ENCODE measurements around the gene LAMC3.

LAMC3 gene

GRCh38 chr9:131008909-131009618, at the start of gene LAMC3:
TSS of gene LAMC3 (plus strand) at chr9:131009174. CDS start at chr9:131009215, 41 bp downstream.
- ATAC-seq: peak; percentile 24
- H3K4me1 Mint-ChIP-seq: no peaks in the 10 kb centered on the region
- peaks cover 40% of the 10 kb centered on the region for H3K27me3 Mint-ChIP-seq
- no peaks in the 10 kb centered on the region for H3K36me3 Mint-ChIP-seq (ENCODE audit: low read depth)
- H3K27ac Mint-ChIP-seq: no peak within 1 kb of the TSS
- H3K4me3 Mint-ChIP-seq: no peak within 1 kb of the TSS
- DNase-seq: no peak
- H3K9me3 Mint-ChIP-seq: no peaks in the 10 kb centered on the region

GRCh38 chr9:130959809-130960334, 49.1 kb upstream of the LAMC3 start:
- H3K9me3 Mint-ChIP-seq: peaks cover 4% of the 10 kb centered on the region

GRCh38 chr9:130960522-130961378, 48.2 kb upstream of the LAMC3 start:
- Mint-ChIP-seq H3K27me3 (no peaks in the 10 kb centered on the region), H3K4me1 (peaks cover 2% of the 10 kb centered on the region), H3K4me3 (no peak overlapping the region), H3K9me3 (peaks cover 4% of the 10 kb centered on the region), H3K27ac (no peak overlapping the region), H3K36me3 (ENCODE audit: low read depth) (peaks cover 2% of the 10 kb centered on the region)
- no peak for ATAC-seq
- DNase-seq: no peak

More at GRCh38 chr9:130959809-130960334, 49.1 kb upstream of the LAMC3 start:
- H3K27me3 Mint-ChIP-seq: no peaks in the 10 kb centered on the region
- H3K27ac Mint-ChIP-seq: no peak overlapping the region
- peaks cover 2% of the 10 kb centered on the region for H3K4me1 Mint-ChIP-seq
- peaks cover 2% of the 10 kb centered on the region for H3K36me3 Mint-ChIP-seq (ENCODE audit: low read depth)
- ATAC-seq: no peak
- no peak for DNase-seq
- no peak overlapping the region for H3K4me3 Mint-ChIP-seq

- DNase-seq (no peak), ATAC-seq (no peak)
- Mint-ChIP-seq H3K9me3 (peaks cover 4% of the 10 kb centered on the region), H3K27me3 (no peaks in the 10 kb centered on the region), H3K36me3 (ENCODE audit: low read depth) (peaks cover 2% of the 10 kb centered on the region), H3K27ac (no peak overlapping the region), H3K4me1 (peaks cover 2% of the 10 kb centered on the region), H3K4me3 (no peak overlapping the region)
These were observed 47.3 kb upstream of the LAMC3 start for GRCh38 chr9:130961511-130962300.

GRCh38 chr9:130962418-130963316, 46.3 kb upstream of the LAMC3 start:
- H3K27me3 Mint-ChIP-seq: no peaks in the 10 kb centered on the region

GRCh38 chr9:130963337-130963908, 45.6 kb upstream of the LAMC3 start:
- no peak overlapping the region for H3K4me3 Mint-ChIP-seq
- no peaks in the 10 kb centered on the region for H3K27me3 Mint-ChIP-seq
- peaks cover 2% of the 10 kb centered on the region for H3K36me3 Mint-ChIP-seq (ENCODE audit: low read depth)
- H3K27ac Mint-ChIP-seq: no peak overlapping the region
- DNase-seq (no peak), ATAC-seq (no peak)
- peaks cover 2% of the 10 kb centered on the region for H3K4me1 Mint-ChIP-seq
- peaks cover 4% of the 10 kb centered on the region for H3K9me3 Mint-ChIP-seq

More at GRCh38 chr9:130962418-130963316, 46.3 kb upstream of the LAMC3 start:
- H3K9me3 Mint-ChIP-seq: peaks cover 4% of the 10 kb centered on the region
- H3K27ac Mint-ChIP-seq: no peak overlapping the region
- peaks cover 2% of the 10 kb centered on the region for H3K36me3 Mint-ChIP-seq (ENCODE audit: low read depth)
- H3K4me1 Mint-ChIP-seq: peaks cover 2% of the 10 kb centered on the region
- no peak for DNase-seq
- H3K4me3 Mint-ChIP-seq: no peak overlapping the region
- ATAC-seq: no peak

- H3K36me3 Mint-ChIP-seq (ENCODE audit: low read depth): peaks cover under 1% of the 10 kb centered on the region
- H3K4me3 Mint-ChIP-seq: no peak overlapping the region
- no peak for ATAC-seq
- no peak for DNase-seq
- H3K27ac Mint-ChIP-seq: no peak overlapping the region
- no peaks in the 10 kb centered on the region for H3K4me1 Mint-ChIP-seq
- no peaks in the 10 kb centered on the region for H3K27me3 Mint-ChIP-seq
- H3K9me3 Mint-ChIP-seq: peaks cover under 1% of the 10 kb centered on the region
These were observed 45.1 kb upstream of the LAMC3 start for GRCh38 chr9:130963916-130964315.

GRCh38 chr9:130965680-130966079, 43.3 kb upstream of the LAMC3 start:
- ATAC-seq (no peak), DNase-seq (no peak)
- Mint-ChIP-seq H3K36me3 (ENCODE audit: low read depth) (no peaks in the 10 kb centered on the region), H3K27me3 (no peaks in the 10 kb centered on the region), H3K4me3 (no peak overlapping the region), H3K9me3 (no peaks in the 10 kb centered on the region), H3K27ac (no peak overlapping the region), H3K4me1 (no peaks in the 10 kb centered on the region)

- H3K9me3 Mint-ChIP-seq: no peaks in the 10 kb centered on the region
- no peak for ATAC-seq
- peaks cover 16% of the 10 kb centered on the region for H3K27me3 Mint-ChIP-seq
These were observed 38.9 kb upstream of the LAMC3 start for GRCh38 chr9:130970052-130970451.

GRCh38 chr9:130970855-130971254, 38.1 kb upstream of the LAMC3 start:
- no peak for ATAC-seq
- Mint-ChIP-seq H3K27ac (no peak overlapping the region), H3K27me3 (peaks cover 16% of the 10 kb centered on the region), H3K4me1 (no peaks in the 10 kb centered on the region), H3K4me3 (no peak overlapping the region), H3K36me3 (ENCODE audit: low read depth) (no peaks in the 10 kb centered on the region), H3K9me3 (no peaks in the 10 kb centered on the region)
- DNase-seq: no peak

More at GRCh38 chr9:130970052-130970451, 38.9 kb upstream of the LAMC3 start:
- no peak overlapping the region for H3K4me3 Mint-ChIP-seq
- H3K4me1 Mint-ChIP-seq: no peaks in the 10 kb centered on the region
- H3K27ac Mint-ChIP-seq: no peak overlapping the region
- DNase-seq: no peak
- H3K36me3 Mint-ChIP-seq (ENCODE audit: low read depth): no peaks in the 10 kb centered on the region

- peak; percentile 10 for ATAC-seq
- no peaks in the 10 kb centered on the region for H3K36me3 Mint-ChIP-seq (ENCODE audit: low read depth)
- no peak overlapping the region for H3K27ac Mint-ChIP-seq
- peaks cover 16% of the 10 kb centered on the region for H3K27me3 Mint-ChIP-seq
- no peak for DNase-seq
- H3K4me1 Mint-ChIP-seq: no peaks in the 10 kb centered on the region
- H3K9me3 Mint-ChIP-seq: no peaks in the 10 kb centered on the region
- no peak overlapping the region for H3K4me3 Mint-ChIP-seq
These were observed 37.6 kb upstream of the LAMC3 start for GRCh38 chr9:130971294-130971849.

GRCh38 chr9:130972277-130972956, 36.6 kb upstream of the LAMC3 start:
- H3K9me3 Mint-ChIP-seq: no peaks in the 10 kb centered on the region

More at GRCh38 chr9:130972277-130972956, 36.6 kb upstream of the LAMC3 start:
- DNase-seq (no peak), ATAC-seq (no peak)
- Mint-ChIP-seq H3K36me3 (ENCODE audit: low read depth) (no peaks in the 10 kb centered on the region), H3K27me3 (peaks cover 17% of the 10 kb centered on the region), H3K27ac (no peak overlapping the region), H3K4me3 (no peak overlapping the region), H3K4me1 (no peaks in the 10 kb centered on the region)
